ENCODE results near the gene ADAMTSL2.

The ADAMTSL2 gene

DNA sequence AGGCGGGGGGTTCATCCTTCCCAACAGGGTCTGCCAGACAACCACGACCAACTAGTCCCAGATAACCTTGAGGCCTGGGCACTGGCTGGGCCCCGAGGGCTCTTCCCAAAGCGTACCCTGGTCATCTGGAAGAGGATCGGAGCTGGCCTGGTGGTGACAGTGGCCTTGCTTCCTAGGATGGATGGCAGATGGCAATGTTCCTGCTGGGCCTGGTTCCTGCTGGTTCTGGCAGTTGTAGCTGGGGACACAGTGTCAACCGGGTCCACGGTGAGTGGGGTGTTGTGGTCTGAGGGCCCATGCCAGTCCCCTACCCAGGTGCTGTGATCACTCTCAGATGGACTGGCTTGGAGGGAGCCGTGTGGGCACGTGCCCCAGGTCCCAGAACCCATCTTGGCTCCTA is 2.0 kb downstream of the ADAMTSL2 start:
- no peak for DNase-seq

DNA sequence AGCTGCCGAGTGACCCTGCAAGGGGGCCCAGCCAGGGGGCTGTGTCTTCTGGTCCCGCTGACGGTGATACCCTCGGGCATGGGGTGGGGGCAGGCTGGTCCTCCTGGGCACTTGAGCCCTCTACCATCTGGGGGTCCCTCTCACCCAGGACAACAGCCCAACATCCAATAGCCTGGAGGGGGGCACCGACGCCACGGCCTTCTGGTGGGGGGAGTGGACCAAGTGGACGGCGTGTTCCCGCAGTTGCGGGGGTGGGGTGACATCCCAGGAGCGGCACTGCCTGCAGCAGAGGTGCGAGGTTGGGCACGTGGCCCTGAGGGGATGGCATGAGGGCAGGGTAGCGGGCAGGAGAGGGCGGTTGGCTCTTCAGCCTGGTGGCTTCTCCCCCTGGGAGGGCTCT is 2.8 kb downstream of the ADAMTSL2 start:
- no peak for DNase-seq

DNA sequence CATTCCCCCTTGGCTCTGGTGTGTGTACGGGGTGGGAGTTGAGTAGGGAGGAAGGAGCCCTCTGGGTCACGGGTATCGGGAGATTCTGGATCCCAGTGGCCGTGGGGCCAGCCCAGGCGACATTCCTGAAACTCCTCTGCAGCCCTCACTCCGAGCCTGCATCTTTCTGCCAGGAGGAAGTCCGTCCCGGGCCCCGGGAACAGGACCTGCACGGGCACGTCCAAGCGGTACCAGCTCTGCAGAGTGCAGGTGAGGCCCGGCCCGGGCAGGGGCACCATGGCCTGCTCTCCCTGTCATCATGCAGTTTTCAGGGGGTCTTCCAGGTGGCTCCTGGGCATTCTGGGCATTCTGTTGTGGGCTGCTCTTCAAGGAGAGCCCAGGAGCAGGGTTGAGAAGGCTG is 3.7 kb downstream of the ADAMTSL2 start:
- no peak for DNase-seq

DNA sequence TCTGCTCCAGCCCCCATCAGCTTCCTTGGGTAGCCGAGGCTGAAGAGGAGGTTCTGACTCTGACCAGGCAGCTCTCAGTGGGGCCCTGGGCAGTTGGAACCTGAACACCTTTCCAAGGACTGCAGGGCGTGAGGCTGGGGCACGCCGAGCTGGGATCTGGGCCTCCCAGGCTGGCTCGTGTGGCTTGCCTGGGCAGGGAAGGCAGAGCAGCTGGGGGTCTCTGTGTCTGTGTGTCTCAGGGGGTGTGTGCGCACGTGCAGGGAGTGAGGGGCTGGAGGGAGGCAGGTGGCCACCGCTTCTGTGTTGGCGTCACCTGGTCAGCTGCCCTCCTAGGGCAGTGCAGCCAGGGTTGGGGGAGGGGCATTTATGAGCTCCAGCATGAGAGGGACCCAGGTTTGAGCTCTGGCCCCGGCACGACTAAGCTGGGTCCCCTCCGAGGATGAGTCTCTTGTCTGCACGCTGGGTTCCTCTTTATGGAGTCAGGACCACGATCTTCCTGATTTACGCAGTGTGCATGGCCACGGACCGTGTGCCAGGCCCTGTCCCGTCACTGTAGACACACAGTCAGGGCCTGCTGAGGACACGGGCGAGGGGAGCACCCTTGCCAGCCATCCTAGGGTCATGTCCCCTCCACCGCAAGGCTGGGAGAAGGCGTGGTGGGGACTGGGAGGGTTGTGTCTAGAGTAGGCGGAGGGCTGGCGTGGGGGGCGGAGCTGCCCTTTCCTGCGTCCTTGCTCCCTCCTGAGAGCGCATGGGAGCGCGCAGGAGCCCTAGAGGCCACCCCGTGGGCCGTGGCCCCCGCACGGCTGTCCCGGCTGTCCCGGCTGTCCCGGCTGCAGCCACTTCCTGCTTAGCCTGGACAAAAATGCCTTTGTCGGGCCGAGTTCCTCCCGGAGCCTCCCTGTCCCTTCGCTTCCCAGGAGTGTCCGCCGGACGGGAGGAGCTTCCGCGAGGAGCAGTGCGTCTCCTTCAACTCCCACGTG is 4.6 kb downstream of the ADAMTSL2 start:
- no peak for DNase-seq

DNA sequence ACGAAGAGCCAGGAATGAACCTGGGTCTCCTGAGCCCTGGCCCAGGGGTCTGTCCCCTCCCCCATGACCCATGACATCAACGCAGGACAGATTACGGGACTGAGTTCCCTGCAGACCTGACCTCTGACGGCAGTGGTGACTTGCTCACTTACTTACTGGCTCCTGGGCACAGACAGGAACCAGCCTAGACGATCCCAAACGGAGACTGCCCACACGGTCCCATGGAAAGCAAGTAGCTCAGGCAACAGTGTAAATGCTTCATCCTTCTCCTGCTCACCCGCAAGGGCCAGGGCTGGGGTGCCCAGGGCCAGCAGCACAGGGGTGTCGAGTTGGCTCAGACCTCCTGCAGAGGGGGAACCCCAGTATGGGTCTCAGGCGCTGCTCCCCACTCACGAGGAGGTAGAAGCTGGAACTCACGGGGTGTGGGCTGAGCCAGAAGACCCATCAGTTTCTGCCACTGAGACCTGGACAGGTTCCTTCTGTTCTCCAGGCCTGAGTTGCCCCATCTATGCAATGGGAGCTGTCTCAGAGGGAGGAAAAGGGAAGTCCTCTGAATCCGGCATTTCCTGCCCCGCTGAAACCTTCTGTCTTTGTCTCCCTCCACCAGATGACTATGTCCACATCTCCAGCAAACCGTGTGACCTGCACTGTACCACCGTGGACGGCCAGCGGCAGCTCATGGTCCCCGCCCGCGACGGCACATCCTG is 5.6 kb downstream of the ADAMTSL2 start:
- DNase-seq = no peak

DNA sequence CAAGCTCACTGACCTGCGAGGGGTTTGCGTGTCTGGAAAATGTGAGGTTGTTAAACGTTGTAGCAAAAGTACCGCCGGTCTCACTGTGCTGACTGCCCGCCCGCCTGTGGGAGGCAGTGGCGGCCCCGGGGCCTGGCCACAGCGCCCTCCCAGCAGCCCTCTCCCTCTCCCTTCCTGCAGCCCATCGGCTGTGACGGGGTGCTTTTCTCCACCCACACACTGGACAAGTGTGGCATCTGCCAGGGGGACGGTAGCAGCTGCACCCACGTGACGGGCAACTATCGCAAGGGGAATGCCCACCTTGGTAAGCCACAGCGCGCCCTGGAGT is 6.2 kb downstream of the ADAMTSL2 start:
- DNase-seq = no peak

DNA sequence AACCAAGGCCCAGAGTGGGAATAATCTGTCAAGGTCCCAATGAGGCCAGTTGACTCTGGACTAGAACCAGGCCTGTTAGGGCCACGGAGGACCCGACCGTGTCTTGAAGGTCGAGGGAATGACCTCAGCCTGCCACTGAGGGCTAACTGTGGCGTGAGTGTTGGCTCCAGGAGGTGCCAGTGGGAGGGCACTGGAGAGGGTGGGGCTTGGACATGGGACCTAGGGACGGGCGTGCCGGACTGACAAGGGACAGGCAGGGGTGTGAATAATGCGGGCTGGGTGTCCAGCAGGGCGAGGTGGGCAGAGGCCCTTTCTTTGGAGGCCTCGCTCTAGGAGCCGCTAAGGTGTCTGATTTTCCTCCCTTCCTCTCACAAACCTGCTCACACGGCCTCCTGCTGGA is 7.5 kb downstream of the ADAMTSL2 start:
- no peak for DNase-seq

DNA sequence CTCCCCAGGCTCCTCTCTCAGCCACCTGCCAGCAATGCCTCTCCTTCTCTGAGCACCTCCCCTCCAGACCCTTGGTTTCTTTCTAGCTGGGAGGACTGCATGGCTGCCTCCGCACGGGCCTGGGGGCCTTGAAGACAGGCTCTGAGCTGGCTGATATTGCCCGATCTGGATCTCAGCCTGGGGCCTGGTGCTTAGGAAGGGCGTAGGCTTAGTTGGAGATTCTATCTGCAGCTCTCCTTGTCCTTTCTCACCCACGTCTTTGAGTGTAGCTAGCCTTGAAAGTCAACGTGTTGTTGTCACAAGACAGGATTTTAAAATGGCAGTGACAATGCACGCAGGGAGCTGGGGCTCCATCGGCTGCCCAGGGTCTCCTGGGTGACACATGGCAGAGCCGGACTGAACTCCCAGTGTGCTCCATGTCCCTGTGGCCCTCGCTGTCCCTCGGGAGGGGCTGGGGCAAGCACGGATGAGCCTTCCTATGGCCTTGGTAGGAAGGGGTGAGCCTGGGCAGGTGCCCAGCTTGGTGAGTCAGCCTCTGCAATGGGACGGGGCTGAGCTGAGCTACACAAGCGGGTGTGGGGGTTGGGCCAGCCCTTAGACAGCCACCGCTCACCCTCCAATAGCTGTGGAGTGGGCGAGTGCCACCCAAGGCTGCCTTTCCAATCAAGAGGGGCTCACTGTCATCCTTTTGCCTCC is 9.4 kb downstream of the ADAMTSL2 start:
- no peak for DNase-seq

DNA sequence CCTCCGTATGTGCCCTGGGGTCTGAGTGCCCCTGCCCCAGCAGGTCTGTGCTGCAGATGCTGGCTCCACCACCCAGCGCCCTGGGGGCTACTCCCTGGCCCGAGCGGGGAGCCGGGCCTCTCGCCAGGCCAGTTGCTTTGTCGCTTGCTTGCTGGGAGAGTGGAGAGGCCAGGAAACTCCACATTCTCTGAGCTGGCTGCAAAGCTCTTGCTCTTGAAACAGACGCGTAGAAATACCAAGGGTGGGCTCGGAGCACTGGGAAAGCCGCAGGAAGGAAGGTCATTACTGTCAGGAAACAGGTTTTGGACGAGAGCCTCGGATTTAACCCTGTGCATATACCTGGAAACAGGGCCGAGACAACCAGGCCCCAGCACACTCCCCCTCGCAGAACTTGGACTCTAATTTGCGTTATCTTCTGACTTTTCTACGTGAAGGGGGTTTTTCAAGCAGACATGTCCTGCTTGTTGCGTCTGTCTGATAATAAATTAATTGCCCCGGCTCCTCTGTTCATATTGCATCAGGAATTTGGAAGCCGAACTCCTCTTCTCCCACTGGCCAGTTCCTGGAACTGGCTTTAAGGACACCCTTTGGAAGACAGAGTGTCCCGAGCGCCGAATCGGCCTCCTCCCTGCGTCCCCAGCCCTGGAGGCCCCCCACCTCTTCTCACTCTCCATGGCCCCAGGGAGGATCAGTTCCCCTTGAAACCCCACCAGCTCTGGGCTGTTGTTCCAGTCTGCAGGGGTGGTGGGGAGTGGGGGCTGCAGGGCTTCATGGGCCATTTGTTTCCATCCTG is 11.2 kb downstream of the ADAMTSL2 start:
- no peak for DNase-seq

DNA sequence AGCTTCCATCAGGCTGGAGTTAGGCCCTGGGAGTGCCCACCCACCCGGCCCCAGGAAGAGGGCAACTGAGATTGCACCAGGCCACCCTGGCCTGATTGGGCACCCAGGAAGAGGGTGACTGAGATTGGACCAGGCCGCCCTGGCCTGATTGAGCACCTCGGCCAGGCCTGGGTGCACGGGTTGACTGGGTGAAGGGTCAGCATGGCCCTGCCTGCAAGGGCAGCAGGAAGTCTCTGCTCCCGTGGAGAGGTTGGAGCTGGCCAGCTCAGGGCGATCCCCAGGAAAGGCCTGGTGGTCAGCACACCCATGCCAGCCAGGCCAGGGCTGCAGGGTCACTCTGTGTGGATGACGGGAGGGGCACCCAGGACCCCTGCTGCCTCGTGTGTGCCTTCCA is 11.8 kb downstream of the ADAMTSL2 start:
- DNase-seq = no peak

DNA sequence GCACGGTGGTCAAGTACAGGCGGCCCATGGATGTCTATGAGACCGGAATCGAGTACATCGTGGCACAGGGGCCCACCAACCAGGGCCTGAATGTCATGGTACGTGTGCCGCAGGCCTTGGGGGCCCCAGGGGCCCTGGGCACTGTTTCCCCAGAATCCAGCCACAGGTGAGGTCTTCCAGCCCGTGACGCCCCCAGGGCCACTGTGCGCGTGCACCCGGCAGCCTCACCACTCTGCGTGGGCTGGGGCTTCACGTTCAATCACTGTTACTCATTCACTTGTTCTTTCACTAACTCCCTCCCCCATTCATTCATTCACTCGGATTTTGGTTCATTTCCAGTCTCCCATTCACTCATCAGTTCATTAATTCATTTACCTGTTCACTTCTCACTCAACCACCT is 12.6 kb downstream of the ADAMTSL2 start:
- DNase-seq = no peak

DNA sequence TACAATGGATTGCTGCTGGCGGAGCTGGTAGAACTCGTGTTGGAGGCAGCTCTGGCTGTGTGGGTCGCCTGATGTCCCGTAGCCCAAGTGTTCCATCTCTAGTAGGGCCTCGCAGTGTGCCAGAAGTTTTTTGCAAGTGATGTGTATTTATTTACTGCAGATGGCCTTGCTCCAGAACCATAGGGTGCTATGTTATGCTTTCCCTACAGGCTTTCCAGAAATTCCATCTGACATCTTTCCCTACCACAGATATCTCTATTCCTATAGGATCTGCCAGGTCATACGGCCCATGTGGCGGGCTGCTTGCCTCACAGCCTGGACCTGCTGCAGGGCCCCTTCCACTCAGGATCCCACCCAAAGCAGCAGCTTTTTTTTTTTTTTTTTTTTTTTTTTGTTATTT is 16.9 kb downstream of the ADAMTSL2 start:
- DNase-seq = no peak

DNA sequence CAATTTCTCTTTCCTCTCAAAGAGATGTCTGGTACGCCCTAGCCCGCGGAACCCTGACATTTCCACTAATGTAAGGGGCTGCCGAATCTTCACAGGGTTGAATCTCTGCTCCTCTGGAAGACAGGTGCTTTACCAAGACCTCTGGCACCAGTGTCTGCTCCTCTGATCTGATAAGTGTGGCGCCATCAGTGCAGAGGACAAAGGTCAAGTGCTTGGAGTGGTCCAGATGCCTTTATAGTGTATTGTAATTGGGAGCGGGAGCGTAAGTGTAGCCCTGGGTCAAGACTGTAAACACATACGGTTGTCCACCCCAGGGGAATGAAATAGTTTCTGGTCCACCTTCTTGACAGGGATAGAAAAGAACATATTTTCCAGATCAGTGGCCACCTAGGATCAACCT is 17.7 kb downstream of the ADAMTSL2 start:
- DNase-seq = no peak

DNA sequence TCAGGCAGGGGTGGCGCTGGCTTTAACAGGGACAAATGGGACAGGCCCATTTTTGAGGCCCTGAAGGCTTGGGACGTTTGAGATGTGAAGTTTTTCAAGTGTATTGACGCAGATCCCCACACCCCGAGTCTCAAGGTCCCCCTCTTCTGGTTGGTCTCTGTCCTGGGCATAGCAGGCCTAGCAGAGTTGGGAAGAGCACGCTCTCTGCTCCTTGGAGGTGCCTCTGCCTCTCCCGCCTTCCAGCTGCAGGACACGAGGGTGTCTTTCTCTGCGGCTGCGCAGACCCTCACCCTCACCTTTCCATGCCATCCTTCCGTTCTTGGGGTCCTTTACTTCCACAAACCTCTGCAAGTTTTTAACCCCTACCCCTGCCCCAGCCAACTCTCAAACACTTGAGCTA is 18.6 kb downstream of the ADAMTSL2 start:
- no peak for DNase-seq

DNA sequence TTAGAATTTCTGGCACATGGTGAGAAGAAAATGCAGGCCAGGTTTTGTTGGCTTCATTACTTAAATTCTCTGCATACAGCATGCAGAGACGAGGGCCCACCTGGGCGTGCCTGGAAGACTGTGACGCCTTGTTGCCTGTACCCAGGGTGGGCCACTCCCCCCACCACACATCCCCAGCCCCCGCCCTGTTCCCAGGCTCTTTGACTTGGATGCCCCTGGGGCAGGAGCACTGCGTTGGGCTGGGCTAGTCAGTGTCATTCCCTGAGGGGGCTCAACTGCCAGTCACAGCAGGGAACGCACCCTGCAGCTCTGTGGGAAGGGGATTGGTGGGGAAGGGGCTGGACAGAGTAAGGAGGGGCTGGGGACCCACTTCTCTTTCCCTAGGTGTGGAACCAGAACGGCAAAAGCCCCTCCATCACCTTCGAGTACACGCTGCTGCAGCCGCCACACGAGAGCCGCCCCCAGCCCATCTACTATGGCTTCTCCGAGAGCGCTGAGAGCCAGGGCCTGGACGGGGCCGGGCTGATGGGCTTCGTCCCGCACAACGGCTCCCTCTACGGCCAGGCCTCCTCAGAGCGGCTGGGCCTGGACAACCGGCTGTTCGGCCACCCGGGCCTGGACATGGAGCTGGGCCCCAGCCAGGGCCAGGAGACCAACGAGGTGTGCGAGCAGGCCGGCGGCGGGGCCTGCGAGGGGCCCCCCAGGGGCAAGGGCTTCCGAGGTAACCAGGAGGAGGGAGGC is 19.6 kb downstream of the ADAMTSL2 start:
- DNase-seq = no peak

DNA sequence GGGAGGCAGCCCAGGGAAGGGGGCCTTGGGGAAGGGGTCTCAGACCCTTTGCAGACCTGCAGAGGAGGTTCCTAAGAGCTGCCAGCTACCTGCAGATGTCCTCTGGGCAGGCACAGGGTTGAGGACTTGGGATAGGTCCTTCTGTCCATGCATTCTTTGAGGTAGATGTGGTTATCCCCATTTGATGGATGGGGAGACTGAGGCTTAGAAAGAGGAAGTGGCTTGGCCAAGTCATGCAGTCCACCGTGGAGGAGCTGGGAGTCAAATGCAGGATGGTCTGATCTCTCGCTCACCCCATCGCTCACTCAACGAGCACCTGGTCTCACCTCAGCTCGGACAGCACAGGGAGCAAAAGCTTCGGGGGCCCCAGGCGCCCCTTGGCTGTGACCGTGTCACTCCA is 20.2 kb downstream of the ADAMTSL2 start:
- DNase-seq = no peak

DNA sequence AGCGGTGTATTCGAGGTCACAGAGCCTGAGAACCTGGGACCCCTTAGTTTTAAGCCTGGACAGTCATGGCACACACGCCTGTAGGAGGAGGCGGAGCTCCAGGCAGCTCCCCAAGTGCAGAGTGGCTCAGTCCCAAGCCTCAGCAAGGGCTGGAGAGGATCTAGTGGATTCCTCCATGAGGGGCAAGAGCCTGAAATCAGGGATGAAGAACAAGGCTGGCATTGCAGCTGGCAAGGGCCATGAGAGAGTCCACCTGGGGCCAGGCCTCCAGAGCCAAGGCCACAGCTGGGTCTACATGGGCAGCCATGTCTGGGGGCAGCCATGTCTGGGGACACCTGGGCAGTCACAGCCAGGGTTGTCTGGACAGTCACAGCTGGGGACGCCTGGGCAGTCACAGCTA is 21.9 kb downstream of the ADAMTSL2 start:
- no peak for DNase-seq

DNA sequence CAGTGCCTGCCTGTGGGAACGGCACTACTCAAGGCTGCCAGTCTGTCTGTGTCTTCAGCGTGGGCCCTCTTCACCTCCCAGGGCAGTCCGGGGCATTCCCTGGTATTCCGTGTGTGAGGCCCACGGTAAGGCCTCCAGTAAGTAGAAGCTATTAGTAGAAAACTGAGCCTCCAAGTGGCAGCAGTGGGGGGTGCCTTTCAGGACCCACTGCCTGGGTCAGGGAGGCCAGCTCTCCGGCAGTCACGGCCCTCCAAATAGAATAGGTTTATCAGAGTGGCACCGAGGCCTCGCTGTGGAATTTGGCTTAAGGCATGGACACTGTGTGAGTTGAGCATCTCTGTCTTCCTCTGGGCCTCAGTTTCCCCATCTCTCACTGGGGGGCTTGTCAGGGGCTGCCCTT is 23.1 kb downstream of the ADAMTSL2 start:
- DNase-seq = no peak

DNA sequence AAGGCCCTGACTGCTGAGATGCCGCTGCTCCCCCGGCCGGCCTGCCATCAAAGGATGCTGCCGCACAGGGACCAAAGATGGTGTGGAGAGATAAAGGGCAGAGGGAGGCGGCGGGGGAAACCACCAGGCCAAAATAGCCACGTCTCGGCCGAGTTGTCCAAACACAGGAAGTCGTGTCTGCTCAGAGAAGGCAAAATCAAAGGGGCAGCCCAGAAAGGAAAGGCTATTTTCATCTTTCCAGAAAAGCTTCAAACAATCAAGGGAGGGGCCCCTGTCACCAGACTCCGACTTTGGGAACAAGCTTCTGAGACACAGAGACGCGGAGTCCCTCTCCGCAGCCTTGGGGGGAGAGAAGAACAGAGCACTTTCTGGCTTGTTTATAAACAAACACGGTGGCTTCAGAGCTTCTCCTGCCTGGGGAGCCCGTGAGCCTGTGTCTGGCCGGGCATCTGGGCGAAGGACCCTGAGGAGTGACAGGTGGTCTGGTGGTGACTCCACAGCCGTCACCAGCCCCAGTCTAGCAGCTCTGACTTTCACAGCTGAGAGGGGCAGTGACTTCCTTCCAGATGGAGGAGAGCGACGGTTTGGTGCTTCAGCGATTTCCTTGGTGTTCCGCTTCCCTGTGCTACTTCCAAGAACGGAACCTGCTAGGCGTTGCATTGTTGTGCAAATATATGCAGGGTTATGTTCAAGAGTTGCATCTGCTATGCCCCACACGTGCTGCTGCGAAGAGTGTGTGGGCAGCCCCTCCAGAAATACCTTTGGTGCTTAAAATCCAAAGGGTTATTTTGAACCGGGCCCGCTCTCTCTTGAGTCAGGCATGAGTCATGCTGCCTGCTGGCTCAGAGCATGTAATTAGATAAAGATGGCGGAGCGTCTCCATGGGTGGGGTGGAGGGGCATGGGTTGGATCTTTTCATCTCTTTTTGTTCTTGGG is 24.0 kb downstream of the ADAMTSL2 start:
- no peak for DNase-seq

DNA sequence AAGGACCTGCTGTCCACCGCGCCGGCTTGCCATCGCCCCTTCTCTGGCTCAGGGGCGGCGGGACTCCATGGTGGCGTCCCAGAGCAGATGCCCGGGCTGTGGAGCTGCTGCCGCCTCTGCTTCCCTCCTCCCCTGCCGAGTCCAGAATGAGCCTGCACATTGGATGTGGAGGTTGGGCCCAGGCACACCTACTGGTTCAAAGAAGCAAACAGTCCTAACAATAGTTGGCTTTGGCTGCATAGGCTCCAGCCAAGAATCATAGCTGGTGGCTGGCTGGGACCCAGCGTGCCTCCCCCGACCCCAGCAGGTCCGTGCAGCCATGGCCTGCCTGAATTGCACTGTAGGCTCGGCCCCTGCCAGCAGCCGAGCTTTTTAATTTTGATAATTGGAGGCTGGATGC is 25.8 kb downstream of the ADAMTSL2 start:
- DNase-seq = no peak

DNA sequence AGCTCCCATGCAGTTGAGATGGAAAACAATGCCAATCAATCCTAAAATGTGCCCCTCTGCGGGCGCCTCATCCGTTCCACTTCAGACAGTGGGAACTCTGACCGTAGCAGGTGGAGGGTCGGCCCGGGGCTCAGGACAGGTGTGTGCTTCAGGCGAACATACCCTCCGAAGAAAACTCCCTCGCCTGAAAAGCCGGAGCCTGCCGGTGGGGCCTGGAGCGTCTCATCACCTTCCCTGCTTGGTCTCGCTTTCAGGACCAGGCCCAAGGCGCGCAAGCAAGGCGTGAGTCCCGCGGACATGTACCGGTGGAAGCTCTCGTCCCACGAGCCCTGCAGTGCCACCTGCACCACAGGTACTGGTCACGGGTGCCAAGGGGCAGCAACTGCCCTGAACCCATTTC is 26.4 kb downstream of the ADAMTSL2 start:
- DNase-seq = no peak
